ENCODE data around the gene MS4A4A. TPM values are rescaled to one million over a fixed set of nuclear protein-coding genes. Genes with fewer than 3 reads are reported as not detected.

Gene MS4A4A
- total and polyA plus RNA-seq, 10 of the 15 experiments (the other 5 are each of a cell fraction or from before 2014, with no cell fraction given): 0.10 to 2.4 (median 0.68) TPM

DNA sequence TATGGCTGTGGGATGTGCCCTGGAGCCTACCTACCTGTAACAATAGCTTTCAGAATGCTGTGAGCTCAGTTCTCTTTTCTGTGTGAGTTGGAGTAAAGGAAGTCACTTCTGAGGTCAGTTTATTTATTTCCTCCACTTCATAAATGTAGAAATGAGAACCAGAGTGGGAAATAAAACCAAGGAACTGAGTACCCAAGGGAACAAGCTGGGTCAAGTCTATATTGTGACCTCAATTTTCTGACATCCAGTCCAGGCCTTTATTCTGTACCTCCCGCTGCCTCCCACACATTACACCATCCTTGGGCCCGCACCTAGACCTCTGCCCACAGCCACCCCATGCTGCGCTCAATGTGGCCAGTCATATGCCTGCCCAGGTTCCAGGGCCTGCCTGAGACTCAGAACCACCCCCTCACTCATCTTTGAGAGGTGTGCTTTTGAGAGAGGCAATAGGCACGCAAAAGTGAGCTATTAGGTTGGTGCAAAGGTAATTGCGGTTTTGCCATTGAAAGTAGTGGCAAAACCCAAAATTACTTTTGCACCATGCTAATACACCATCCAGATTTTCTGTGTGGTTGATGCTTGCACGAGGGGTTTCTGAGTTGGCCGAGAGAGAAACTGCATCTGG is 56.4 kb downstream of the MS4A4A start (continued):
- TF ChIP-seq, protein P1, sequence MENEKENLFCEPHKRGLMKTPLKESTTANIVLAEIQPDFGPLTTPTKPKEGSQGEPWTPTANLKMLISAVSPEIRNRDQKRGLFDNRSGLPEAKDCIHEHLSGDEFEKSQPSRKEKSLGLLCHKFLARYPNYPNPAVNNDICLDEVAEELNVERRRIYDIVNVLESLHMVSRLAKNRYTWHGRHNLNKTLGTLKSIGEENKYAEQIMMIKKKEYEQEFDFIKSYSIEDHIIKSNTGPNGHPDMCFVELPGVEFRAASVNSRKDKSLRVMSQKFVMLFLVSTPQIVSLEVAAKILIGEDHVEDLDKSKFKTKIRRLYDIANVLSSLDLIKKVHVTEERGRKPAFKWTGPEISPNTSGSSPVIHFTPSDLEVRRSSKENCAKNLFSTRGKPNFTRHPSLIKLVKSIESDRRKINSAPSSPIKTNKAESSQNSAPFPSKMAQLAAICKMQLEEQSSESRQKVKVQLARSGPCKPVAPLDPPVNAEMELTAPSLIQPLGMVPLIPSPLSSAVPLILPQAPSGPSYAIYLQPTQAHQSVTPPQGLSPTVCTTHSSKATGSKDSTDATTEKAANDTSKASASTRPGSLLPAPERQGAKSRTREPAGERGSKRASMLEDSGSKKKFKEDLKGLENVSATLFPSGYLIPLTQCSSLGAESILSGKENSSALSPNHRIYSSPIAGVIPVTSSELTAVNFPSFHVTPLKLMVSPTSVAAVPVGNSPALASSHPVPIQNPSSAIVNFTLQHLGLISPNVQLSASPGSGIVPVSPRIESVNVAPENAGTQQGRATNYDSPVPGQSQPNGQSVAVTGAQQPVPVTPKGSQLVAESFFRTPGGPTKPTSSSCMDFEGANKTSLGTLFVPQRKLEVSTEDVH (IDR thresholded peaks at IDR 0.05; ENCODE audit: low read depth, partially characterized antibody): no peak
- TF ChIP-seq ATF7 (IDR thresholded peaks at IDR 0.05; ENCODE audit: low read depth): 0 out of 2 replicates have a peak, but pooled peaks have one; percentile 15
- no peak for TF ChIP-seq SMARCA5 (IDR thresholded peaks at IDR 0.05)
- no peak for TF ChIP-seq FOXM1 (IDR thresholded peaks at IDR 0.05; ENCODE audit: low read depth, low read length)
- TF ChIP-seq BCL11A (IDR thresholded peaks at IDR 0.05; ENCODE audit: low read depth, low read length): peak; percentile 52; the same call in 1 of the 2 replicates
- TF ChIP-seq, protein P2, sequence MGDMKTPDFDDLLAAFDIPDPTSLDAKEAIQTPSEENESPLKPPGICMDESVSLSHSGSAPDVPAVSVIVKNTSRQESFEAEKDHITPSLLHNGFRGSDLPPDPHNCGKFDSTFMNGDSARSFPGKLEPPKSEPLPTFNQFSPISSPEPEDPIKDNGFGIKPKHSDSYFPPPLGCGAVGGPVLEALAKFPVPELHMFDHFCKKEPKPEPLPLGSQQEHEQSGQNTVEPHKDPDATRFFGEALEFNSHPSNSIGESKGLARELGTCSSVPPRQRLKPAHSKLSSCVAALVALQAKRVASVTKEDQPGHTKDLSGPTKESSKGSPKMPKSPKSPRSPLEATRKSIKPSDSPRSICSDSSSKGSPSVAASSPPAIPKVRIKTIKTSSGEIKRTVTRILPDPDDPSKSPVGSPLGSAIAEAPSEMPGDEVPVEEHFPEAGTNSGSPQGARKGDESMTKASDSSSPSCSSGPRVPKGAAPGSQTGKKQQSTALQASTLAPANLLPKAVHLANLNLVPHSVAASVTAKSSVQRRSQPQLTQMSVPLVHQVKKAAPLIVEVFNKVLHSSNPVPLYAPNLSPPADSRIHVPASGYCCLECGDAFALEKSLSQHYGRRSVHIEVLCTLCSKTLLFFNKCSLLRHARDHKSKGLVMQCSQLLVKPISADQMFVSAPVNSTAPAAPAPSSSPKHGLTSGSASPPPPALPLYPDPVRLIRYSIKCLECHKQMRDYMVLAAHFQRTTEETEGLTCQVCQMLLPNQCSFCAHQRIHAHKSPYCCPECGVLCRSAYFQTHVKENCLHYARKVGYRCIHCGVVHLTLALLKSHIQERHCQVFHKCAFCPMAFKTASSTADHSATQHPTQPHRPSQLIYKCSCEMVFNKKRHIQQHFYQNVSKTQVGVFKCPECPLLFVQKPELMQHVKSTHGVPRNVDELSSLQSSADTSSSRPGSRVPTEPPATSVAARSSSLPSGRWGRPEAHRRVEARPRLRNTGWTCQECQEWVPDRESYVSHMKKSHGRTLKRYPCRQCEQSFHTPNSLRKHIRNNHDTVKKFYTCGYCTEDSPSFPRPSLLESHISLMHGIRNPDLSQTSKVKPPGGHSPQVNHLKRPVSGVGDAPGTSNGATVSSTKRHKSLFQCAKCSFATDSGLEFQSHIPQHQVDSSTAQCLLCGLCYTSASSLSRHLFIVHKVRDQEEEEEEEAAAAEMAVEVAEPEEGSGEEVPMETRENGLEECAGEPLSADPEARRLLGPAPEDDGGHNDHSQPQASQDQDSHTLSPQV (IDR thresholded peaks at IDR 0.05): no peak
- TF ChIP-seq SUPT20H (IDR thresholded peaks at IDR 0.05; ENCODE audit: borderline replicate concordance, control insufficient read depth, low read depth, low read length): no peak
- no peak for TF ChIP-seq POLR2AphosphoS2 (IDR thresholded peaks at IDR 0.05; ENCODE audit: low read depth, low read length)
- peak; percentile 56; the same call in 1 of the 2 replicates for TF ChIP-seq SPI1 (IDR thresholded peaks at IDR 0.05; ENCODE audit: borderline replicate concordance, insufficient read depth, low read depth, low read length)
- no peak for TF ChIP-seq MEF2A (IDR thresholded peaks at IDR 0.05; ENCODE audit: insufficient read depth, low read depth, low read length)
- TF ChIP-seq, protein P3, sequence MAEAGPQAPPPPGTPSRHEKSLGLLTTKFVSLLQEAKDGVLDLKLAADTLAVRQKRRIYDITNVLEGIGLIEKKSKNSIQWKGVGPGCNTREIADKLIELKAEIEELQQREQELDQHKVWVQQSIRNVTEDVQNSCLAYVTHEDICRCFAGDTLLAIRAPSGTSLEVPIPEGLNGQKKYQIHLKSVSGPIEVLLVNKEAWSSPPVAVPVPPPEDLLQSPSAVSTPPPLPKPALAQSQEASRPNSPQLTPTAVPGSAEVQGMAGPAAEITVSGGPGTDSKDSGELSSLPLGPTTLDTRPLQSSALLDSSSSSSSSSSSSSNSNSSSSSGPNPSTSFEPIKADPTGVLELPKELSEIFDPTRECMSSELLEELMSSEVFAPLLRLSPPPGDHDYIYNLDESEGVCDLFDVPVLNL (IDR thresholded peaks at IDR 0.05; ENCODE audit: low read depth, low read length): no peak
- TF ChIP-seq, protein P4, sequence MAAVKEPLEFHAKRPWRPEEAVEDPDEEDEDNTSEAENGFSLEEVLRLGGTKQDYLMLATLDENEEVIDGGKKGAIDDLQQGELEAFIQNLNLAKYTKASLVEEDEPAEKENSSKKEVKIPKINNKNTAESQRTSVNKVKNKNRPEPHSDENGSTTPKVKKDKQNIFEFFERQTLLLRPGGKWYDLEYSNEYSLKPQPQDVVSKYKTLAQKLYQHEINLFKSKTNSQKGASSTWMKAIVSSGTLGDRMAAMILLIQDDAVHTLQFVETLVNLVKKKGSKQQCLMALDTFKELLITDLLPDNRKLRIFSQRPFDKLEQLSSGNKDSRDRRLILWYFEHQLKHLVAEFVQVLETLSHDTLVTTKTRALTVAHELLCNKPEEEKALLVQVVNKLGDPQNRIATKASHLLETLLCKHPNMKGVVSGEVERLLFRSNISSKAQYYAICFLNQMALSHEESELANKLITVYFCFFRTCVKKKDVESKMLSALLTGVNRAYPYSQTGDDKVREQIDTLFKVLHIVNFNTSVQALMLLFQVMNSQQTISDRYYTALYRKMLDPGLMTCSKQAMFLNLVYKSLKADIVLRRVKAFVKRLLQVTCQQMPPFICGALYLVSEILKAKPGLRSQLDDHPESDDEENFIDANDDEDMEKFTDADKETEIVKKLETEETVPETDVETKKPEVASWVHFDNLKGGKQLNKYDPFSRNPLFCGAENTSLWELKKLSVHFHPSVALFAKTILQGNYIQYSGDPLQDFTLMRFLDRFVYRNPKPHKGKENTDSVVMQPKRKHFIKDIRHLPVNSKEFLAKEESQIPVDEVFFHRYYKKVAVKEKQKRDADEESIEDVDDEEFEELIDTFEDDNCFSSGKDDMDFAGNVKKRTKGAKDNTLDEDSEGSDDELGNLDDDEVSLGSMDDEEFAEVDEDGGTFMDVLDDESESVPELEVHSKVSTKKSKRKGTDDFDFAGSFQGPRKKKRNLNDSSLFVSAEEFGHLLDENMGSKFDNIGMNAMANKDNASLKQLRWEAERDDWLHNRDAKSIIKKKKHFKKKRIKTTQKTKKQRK (IDR thresholded peaks at IDR 0.05; ENCODE audit: low read depth, low read length): no peak
- TF ChIP-seq KAT2A (conservative IDR thresholded peaks at IDR 0.05; ENCODE audit: control insufficient read depth, low read depth, low read length): no peak
- TF ChIP-seq NR2C1 (IDR thresholded peaks at IDR 0.05): no peak
- TF ChIP-seq, protein P5, sequence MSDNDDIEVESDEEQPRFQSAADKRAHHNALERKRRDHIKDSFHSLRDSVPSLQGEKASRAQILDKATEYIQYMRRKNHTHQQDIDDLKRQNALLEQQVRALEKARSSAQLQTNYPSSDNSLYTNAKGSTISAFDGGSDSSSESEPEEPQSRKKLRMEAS (IDR thresholded peaks at IDR 0.05; ENCODE audit: low read depth, low read length): no peak
- TF ChIP-seq MYB (IDR thresholded peaks at IDR 0.05; ENCODE audit: borderline replicate concordance, low read depth, low read length): no peak
- TF ChIP-seq SMAD5 (IDR thresholded peaks at IDR 0.05; ENCODE audit: low read depth): no peak
- TF ChIP-seq BMI1 (IDR thresholded peaks at IDR 0.05; ENCODE audit: borderline replicate concordance): 0 out of 2 replicates have a peak, but pooled peaks have one; percentile 30

Measured in GM12878 (cell line).